ENCODE data around the gene LSM12. TPM values are rescaled to one million over a fixed set of nuclear protein-coding genes. Genes with fewer than 3 reads are reported as not detected.

The LSM12 gene
- total and polyA plus RNA-seq, 8 donors = 31.3 to 53.2 (median 37.2) TPM

DNA sequence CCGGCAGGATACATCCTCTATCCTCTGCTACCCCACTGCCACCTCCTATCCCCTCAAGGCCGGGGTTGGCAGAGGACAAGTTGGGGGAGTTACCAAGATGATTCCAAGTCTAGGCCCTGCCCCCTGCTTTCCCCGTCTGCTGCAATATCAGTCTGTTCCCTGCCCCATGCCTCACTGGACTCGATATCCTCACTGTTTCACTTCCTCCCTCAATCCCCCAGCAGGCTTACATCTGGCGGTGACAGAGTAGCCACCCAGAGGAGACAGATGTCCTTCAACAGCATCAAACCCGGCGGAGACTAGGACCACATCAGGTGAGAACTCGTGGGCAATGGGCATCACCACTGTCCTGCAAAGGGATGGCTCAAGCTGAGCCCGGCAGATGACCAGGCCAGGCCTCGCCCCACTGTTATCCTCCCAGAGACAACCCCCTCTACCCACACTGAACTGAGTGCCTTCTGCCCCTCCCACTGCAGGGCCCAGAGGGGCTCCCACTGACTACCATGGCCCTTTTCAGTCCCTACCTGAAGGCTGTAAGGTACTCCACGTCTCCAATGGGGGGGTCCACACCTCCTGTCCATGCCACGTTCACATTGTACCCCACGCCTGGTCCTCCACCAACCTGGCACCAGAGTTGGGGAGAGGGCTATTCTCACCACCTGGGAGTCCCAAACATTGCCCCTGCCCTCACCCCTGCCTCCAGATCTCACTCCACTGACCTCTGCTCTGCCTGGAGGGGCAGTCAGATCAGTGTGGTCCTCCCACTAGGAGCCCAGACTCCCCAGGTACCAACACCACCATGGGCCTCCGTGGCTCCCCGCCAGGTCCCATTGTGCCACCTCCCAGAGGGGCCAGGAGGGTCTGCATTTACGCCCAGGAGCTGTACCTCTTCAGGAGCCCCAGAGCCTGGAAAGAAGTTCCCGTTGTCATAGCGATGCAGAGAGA is 13.7 kb upstream of the LSM12 start:
- no peak overlapping the region for H3K27ac ChIP-seq
- ATAC-seq = no peak
- intact Hi-C loops (cut with DNase I) = no loop called here
- H3K9me3 ChIP-seq = no peaks in the 10 kb centered on the region
- no peaks in the 10 kb centered on the region for H3K27me3 ChIP-seq
- no peak overlapping the region for H3K4me3 ChIP-seq
- TF ChIP-seq, protein P1, sequence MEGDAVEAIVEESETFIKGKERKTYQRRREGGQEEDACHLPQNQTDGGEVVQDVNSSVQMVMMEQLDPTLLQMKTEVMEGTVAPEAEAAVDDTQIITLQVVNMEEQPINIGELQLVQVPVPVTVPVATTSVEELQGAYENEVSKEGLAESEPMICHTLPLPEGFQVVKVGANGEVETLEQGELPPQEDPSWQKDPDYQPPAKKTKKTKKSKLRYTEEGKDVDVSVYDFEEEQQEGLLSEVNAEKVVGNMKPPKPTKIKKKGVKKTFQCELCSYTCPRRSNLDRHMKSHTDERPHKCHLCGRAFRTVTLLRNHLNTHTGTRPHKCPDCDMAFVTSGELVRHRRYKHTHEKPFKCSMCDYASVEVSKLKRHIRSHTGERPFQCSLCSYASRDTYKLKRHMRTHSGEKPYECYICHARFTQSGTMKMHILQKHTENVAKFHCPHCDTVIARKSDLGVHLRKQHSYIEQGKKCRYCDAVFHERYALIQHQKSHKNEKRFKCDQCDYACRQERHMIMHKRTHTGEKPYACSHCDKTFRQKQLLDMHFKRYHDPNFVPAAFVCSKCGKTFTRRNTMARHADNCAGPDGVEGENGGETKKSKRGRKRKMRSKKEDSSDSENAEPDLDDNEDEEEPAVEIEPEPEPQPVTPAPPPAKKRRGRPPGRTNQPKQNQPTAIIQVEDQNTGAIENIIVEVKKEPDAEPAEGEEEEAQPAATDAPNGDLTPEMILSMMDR (IDR thresholded peaks at IDR 0.05) = no peak
- no peak for DNase-seq
- H3K4me1 ChIP-seq = peaks cover 0 to 21% of the 10 kb centered on the region in 2 donors
- H3K36me3 ChIP-seq = peaks cover 0 to 99% of the 10 kb centered on the region in 2 donors

DNA sequence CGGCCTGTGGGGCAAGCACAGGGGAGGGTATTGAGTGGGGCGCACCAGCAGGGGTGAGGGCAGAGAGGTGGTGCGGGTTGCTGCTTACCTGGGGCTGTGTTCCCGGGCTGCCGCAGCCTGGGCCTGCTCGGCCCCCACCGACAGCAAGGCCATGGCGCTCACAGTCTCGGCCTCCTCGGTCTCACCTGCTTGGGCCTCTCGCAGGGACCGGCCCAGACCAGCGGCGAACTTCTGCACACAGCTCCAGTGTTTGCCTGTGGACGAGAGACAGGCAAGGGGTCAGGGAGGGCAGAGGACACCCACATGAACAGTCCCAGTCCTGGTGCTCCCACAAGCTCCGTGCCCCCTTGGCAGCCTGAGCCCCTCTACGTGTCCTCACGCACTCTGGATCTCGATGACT is 11.9 kb upstream of the LSM12 start:
- TF ChIP-seq, protein P1 (IDR thresholded peaks at IDR 0.05) = no peak
- peaks cover 0 to 21% of the 10 kb centered on the region in 2 donors for H3K4me1 ChIP-seq
- H3K9me3 ChIP-seq = no peaks in the 10 kb centered on the region
- no peaks in the 10 kb centered on the region for H3K27me3 ChIP-seq
- intact Hi-C loops (cut with DNase I) = no loop called here
- H3K27ac ChIP-seq = peak overlapping the region in 1 of 2 donors; percentile 65
- no peak overlapping the region for H3K4me3 ChIP-seq
- no peak for DNase-seq
- peaks cover 0 to 95% of the 10 kb centered on the region in 2 donors for H3K36me3 ChIP-seq
- no peak for ATAC-seq

GRCh38 chr17:44077595-44077909 is 11.1 kb upstream of the LSM12 start:
- H3K27ac ChIP-seq = peak overlapping the region in 1 of 2 donors; percentile 65
- no peaks in the 10 kb centered on the region for H3K27me3 ChIP-seq
- peaks cover 0 to 86% of the 10 kb centered on the region in 2 donors for H3K36me3 ChIP-seq
- intact Hi-C loops (cut with DNase I) = no loop called here
- peaks cover 0 to 25% of the 10 kb centered on the region in 2 donors for H3K4me1 ChIP-seq
- peak; percentile 39 for ATAC-seq
- H3K4me3 ChIP-seq = no peak overlapping the region
- DNase-seq = no peak
- H3K9me3 ChIP-seq = no peaks in the 10 kb centered on the region
- TF ChIP-seq, protein P1 (IDR thresholded peaks at IDR 0.05) = no peak

DNA sequence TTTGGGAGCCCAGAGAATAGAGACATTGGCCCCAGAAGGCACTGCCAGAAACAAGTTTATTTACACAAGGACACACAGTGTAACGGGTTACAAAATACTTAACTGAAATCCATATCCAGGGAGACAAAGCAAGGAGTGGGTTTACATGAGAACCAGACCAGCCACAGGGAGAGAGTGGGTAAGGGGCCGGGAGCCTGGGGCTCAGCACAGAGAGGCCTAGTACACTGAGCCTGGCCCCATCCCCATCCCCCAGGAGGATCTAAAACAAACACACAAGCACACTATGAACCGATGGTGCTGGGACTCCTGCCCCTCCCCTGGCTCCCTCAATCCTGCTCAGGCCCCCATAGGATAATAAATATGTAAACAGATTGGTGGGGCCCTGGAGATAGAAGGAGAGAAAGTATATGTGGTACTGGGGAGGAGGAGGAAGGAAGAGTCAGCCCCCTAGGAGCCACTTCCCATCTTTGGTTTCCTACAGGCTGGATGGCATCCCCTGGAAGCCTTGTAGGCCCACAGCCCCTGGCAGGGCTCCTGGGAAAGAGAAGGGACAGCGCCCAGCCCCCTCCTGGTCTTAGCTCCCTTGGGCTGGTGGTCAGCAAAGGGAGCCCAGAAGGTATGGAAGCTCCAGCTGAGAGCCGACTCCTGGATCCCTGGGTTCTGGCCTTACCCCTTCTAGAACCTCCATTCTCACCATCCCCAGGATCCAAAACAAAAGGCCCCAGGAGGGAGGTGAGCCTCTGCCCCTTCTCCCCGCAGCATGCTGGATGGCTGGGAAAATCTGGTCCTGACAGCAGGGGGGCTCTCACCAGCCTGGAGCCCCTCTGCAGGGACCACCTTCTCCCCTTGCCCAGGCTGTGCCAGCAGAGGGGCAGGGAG is 10.5 kb upstream of the LSM12 start:
- Histone ChIP-seq H3K27me3 (no peaks in the 10 kb centered on the region), H3K4me1 (peaks cover 1 to 30% of the 10 kb centered on the region in 2 donors), H3K9me3 (no peaks in the 10 kb centered on the region), H3K27ac (peak overlapping the region in 1 of 2 donors; percentile 65), H3K36me3 (peaks cover 0 to 80% of the 10 kb centered on the region in 2 donors), H3K4me3 (no peak overlapping the region)
- intact Hi-C loops (cut with DNase I) = no loop called here
- DNase-seq (no peak), ATAC-seq (no peak)
- TF ChIP-seq, protein P1 (IDR thresholded peaks at IDR 0.05) = no peak

Measured in left lung (tissue), 10 donors.